Breast epithelium (tissue), 3 donors: Measurements from ENCODE around the gene CAMTA1.
"Not testable (repeated sequence)": the region's sequence is repeated elsewhere in the genome, so short reads cannot be mapped to it uniquely, and the experiment has no call there.

Experiments used
- POLR2AphosphoS5 ChIP-seq, 3 donors: sonication (generic); formaldehyde crosslinking; IDR thresholded peaks; one replicate each; pipeline ENCODE4 v1.6.1; 2017; ENCODE audit warnings: antibody characterized with exemption in 3 of 3
- TF ChIP-seq, protein P1 (sequence below), 3 donors: fragments of 450-650 bp; IDR thresholded peaks; one replicate each; pipeline ENCODE4 v1.5.1; 2016 to 2017; ENCODE audit warnings: antibody characterized with exemption in 3 of 3, mild to moderate bottlenecking in 3 of 3, moderate library complexity in 3 of 3

DNA sequence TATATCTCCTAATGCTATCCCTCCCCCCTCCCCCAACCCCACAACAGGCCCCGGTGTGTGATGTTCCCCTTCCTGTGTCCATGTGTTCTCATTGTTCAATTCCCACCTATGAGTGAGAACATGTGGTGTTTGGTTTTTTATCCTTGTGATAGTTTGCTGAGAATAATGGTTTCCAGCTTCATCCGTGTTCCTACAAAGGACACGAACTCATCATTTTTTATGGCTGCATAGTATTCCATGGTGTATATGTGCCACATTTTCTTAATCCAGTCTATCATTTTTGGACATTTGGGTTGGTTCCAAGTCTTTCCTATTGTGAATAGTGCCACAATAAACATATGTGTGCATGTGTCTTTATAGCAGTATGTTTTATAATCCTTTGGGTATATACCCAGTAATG, 812.8 kb downstream of the CAMTA1 start:
- TF ChIP-seq, protein P1, sequence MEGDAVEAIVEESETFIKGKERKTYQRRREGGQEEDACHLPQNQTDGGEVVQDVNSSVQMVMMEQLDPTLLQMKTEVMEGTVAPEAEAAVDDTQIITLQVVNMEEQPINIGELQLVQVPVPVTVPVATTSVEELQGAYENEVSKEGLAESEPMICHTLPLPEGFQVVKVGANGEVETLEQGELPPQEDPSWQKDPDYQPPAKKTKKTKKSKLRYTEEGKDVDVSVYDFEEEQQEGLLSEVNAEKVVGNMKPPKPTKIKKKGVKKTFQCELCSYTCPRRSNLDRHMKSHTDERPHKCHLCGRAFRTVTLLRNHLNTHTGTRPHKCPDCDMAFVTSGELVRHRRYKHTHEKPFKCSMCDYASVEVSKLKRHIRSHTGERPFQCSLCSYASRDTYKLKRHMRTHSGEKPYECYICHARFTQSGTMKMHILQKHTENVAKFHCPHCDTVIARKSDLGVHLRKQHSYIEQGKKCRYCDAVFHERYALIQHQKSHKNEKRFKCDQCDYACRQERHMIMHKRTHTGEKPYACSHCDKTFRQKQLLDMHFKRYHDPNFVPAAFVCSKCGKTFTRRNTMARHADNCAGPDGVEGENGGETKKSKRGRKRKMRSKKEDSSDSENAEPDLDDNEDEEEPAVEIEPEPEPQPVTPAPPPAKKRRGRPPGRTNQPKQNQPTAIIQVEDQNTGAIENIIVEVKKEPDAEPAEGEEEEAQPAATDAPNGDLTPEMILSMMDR (IDR thresholded peaks at IDR 0.05), result not testable (repeated sequence)
- TF ChIP-seq POLR2AphosphoS5 (IDR thresholded peaks at IDR 0.05), result not testable (repeated sequence)
